CD4-positive, alpha-beta T cell treated with Interleukin-1 beta for 1 hour (primary cell): ENCODE measurements around the gene PFDN1.

Experiments used
- DNase-seq, 2 donors: peaks; one replicate each; pipeline ENCODE4 v3.0.0-alpha.2; 2020 to 2022

The PFDN1 gene

GRCh38 chr5:140295414-140295813 is 7.5 kb downstream of the PFDN1 start:
- no peak for DNase-seq

- no peak for DNase-seq
These were observed 8.1 kb downstream of the PFDN1 start for GRCh38 chr5:140294753-140295152.

- no peak for DNase-seq
These were observed 9.1 kb downstream of the PFDN1 start for GRCh38 chr5:140293849-140294100.

GRCh38 chr5:140293091-140293848 is 9.6 kb downstream of the PFDN1 start:
- DNase-seq: no peak

- DNase-seq: no peak
These were observed 10.5 kb downstream of the PFDN1 start for GRCh38 chr5:140292212-140293036.

- DNase-seq: no peak
These were observed 14.9 kb downstream of the PFDN1 start for GRCh38 chr5:140287801-140288521.

GRCh38 chr5:140286424-140286823 is 16.5 kb downstream of the PFDN1 start:
- no peak for DNase-seq

- no peak for DNase-seq
These were observed 18.9 kb downstream of the PFDN1 start for GRCh38 chr5:140284013-140284412.

GRCh38 chr5:140282266-140282665 is 20.6 kb downstream of the PFDN1 start:
- DNase-seq: no peak

- no peak for DNase-seq
These were observed 27.1 kb downstream of the PFDN1 start for GRCh38 chr5:140275837-140276236.

GRCh38 chr5:140273401-140273877 is 29.5 kb downstream of the PFDN1 start:
- peak in 1 of 2 donors; percentile 40 for DNase-seq

GRCh38 chr5:140270008-140270407 is 32.9 kb downstream of the PFDN1 start:
- DNase-seq: no peak

GRCh38 chr5:140267559-140268018 is 35.3 kb downstream of the PFDN1 start:
- no peak for DNase-seq

GRCh38 chr5:140267201-140267540 is 35.7 kb downstream of the PFDN1 start:
- no peak for DNase-seq

GRCh38 chr5:140266471-140267200 is 36.3 kb downstream of the PFDN1 start:
- no peak for DNase-seq

GRCh38 chr5:140265845-140266244 is 37.1 kb downstream of the PFDN1 start:
- no peak for DNase-seq

GRCh38 chr5:140262839-140263238 is 40.1 kb downstream of the PFDN1 start:
- DNase-seq: no peak

GRCh38 chr5:140262221-140262620 is 40.7 kb downstream of the PFDN1 start:
- no peak for DNase-seq

GRCh38 chr5:140261403-140262171 is 41.3 kb downstream of the PFDN1 start:
- DNase-seq: peak; percentile 59 to 80

GRCh38 chr5:140260089-140260656 is 42.7 kb downstream of the PFDN1 start:
- DNase-seq: no peak

- peak in 1 of 2 donors; percentile 62 for DNase-seq
These were observed 43.4 kb downstream of the PFDN1 start for GRCh38 chr5:140259500-140259899.

GRCh38 chr5:140258873-140259272 is 44.0 kb downstream of the PFDN1 start:
- no peak for DNase-seq
